GM21367 (cell line): ENCODE results near the gene ITGB6.

ENCODE experiments used
- ATAC-seq: cut with Tn5 transposase; IDR thresholded peaks from one replicate; pipeline ENCODE4 v1.9.1; 2021; ENCODE audit not compliant: unreplicated experiment

The ITGB6 gene

DNA sequence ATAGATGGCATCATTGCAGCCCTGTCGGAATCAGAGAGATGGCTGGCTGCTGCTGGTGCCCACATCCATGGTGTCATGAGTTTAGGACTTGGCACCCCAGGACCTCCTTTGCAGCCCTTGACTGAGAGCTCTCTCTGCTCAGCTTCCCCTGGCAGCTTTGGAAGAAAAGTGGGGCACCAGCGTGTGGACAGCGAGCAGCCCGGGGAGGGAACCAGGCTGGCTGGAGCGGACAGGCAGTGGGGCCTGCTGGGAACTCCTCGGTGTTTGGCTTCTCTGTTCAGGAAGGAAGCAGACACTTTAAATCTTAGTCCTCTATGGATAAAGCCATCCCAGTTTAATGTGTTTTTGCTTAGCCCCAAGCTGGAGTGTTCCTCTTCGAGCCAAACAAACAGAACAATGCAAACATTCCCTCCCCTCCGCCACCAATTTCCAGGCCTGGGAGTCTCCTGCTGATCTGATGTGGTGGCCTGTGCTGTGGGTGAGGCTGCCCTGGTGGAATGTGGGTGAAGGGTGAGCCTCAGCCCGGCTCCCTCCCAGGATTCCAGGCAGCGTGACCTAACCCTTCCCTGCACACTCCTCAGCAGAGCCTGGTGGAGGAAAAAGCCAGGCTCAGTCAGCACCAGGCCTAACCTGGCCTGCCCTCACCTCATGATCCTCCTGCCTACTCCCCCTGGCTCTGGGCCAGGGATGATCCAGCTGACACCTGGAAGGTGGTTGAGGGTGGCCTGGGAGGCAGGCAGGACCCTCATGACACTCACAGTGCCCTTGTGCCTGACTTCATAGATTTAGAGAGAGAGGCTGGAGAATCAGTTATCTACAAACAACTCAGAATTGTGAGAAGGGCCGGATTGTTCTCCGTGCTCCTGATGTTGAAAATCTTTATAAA lies 21.6 kb upstream of the ITGB6 start:
- ATAC-seq, result no peak

DNA sequence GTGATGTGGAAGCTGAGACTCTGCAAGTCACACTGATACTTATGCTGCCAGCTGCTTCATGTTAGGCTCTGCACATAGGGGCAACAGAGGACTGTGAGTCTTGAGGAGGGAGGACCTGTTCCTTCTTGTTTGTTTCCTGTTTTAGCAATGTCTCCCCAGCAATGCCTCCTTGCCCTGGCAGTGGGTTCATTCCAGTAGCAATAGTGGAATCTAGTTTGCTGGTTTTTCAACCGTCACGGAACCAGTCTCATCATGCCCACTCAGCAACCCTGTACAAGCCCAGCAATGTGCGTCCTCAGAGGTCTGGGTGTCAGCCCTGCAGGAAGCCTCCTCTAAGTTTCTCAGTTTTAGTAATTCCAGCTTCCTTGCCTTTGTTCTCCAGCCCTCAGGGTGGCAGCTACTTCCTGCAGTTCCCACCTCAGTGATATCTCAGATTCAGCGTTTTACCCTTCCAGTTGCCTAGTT lies 20.5 kb upstream of the ITGB6 start:
- ATAC-seq, result no peak

DNA sequence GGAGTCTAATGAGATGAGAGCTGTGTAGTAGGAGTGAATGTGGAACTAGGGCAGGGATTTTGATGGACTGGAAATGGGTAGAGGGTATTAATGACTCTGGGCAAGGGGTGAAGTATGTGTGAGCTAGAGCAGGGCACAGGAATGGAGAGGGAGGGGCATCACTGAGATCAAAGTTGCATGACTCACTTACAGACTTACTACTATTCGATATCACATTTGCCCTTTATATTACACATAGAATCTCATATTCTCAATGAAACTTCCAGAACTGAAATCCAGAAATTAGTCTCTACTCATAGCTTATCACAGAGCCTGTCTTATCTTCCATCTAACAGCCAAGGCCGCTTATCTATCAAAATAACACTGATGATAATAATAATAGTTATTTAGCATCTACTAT lies 20.0 kb upstream of the ITGB6 start:
- no peak for ATAC-seq

DNA sequence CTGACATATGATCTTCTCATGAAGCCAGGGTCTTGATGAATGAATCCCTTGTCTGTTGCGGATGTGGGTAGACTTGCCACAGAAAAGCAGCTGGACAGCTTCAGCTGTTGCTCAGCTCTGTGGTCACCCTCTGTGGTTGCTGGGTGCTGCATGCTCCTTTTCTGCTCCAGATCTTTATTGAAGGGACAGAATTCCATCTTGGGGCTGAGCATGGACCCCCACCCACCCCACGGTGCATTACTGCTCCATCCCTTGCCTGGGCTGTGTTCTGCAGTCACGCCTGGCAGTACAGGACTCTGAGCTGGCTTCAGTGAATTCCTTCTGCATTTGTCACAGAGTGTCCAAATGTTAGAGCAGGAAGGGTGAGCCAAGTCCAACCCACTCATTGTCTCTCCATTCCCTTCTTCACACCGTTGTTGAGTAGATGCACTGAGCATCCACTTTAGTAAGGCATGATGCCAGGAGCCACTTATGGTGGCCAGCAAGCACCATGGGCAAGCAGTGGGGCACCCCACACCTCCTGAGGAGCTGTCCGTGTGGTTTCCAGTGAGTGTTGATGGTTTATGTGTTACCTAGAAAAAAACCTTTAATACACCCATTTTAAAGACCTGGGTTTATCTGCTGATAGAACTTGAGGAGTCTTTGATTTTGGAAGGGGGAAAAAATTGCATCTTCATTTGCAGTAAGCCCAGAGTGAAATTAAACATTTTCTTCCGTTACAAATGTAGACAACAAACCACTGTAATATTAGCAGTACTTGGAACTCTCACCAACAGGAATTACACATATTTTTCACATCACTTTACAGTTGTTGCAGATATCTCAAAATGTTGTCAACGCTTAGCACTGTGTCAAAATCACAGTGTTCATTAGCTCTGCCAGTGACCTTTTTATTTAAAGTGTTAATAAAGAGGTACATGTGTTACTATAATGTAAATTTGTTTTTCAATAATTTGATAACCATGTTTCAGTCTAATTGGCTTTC lies 14.7 kb upstream of the ITGB6 start:
- ATAC-seq, result no peak

DNA sequence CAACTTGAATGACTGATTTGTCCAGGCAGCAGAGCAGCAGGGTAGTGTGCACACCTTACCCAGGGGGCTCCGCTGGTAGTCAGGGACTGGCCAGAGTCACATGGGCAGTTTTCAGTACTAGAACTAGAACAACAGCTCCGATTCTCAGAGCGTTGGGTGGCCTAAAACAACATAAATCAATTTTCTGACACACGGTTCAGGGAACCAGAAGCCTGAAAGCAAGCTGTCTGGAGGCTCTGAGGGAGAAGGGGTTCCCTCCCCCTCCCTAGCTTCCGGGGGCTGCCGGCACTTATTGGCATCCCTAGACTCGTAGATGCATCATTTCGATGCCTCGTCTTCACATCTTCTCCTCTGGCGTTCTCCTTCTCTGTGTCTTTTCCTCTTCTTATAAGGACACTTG lies 13.4 kb upstream of the ITGB6 start:
- no peak for ATAC-seq

DNA sequence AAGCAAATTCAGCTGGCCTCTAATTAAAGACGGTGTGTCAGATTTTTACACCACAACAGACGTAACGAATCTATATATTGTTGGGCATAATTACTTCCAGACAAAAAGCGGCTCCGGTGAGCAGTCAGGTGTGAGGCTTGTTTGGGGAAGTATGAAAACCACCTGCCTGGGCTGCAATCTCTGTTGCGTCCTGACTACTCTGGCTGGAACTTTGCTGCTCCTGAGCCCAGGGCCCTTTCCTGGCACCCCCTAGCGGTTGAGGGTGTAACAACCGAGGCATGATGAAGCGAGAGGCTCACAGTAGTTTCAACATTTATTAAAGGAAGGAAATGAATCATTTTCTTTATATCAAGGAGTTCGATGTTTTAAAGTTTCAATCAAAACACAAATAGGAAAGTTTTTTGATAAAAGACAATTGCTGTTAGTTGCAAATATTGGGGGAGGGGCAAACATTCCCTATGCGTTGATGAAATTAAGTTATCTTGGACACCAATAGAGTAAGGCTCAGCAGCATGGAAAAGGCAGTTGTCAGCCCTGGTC lies 10.6 kb upstream of the ITGB6 start:
- peak; percentile 95 for ATAC-seq

DNA sequence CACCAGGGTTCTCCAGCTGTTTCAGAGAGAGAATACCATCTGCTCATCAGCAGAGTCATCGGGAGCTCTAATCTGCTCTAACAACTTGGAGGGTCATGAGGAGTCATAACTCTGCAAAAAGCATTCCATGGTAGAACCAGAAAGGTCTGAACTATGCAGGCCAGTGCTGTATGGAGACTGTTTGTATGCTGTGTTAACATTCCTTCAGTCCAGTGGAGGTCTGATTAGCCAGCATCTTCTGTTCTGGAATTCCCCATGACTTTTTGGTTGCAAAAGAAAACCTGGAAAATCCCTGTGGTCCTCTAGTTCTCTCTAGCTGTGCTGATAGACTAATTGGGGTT lies 9.4 kb upstream of the ITGB6 start:
- ATAC-seq, result no peak

DNA sequence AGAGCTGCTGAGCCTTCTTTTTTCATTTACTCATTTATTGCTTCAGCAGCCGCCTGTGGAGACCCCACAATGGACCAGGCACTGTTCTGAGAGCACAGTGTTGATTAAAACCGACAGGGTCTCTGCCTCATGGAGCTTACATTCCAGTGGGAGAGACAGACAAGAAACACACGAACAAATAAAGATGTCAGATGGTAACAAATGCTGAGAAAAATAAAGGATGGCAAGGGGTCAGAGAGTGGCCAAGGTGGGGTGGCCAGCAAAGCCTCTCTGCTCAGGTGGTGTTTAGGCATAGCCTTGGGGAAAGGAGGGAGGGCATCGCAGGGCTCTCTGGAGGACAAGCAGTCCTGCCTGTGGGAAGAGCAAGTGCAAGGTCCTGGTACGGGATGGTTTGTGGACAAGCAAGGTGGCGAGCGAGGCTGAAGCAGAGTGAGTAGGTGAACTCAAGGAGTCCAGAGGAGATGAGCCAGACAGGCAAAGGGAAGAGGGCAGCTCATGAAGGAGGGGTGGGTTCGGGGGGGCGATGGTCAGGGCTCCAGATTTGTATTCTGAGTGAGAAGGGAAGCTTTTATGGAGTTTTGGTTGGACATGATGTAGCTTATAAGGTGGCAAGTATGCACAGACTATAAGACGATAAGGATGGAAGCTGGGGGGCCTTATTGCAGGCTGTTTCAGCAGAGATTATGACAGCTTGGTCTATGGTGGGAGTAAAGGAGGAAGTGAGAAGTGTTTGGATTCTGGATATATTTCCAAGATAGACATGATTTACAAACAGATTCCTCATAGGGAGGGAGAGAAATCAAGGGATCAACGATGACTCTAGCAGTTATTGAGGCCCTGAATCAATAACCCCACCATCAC lies 8.8 kb upstream of the ITGB6 start:
- ATAC-seq, result no peak

DNA sequence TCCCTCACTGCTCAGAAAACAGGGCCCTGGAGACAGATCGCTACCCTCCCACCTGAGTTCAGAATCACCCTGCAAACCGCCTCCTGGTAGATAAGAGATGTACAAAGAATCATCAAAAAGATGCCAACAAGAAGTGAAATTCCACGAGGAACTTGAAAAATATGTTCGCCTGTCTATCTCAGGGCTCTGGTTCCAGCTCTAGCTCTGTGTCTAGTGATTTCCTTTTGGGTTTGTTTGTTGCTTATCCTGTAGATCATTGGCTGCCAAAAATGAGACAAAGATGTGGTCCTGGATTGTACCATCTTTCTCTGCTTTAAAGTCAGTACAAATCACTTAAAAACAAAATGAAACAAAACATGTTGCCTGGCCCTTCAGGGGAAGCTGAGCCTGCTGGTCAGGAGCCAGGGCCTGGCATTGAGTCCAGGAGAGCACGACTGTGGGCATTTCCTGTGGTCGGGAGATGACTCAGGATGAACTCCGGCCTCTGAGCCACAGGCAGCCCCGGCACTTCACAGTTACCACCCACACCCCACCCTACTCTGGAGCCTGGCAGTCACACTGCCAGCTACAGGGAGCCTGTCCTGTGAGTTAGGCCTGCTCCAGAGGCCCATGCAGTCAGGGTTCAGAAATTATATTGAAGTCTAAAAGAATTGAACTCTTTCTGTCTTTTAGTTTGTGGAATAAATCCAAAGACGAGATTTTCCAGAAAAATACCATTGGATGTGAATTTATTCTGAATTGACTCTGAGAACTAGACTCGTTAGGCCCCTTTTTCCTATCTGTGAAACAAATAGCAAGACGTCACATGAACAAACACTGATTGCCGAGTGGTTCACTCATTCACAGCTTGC lies 8.0 kb upstream of the ITGB6 start:
- ATAC-seq, result no peak

DNA sequence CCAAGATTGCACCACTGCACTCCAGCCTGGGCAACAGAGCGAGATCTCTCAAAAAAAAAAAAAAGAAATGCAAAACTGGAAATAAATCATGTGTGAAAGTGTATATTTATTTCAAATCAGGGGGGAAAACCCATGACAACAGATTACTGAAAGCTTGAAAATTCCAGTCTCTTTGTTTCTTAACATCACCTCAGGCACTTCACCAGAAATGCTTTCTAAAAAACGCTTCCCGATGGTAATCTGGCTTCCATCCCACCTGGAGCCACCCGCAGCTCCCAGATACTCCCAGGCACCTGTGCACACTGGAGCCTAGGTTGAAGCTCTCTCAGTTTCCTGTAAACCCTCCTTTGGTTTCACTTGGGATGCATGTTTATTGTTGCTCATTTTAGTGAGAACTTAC lies 7.2 kb upstream of the ITGB6 start:
- ATAC-seq, result no peak

DNA sequence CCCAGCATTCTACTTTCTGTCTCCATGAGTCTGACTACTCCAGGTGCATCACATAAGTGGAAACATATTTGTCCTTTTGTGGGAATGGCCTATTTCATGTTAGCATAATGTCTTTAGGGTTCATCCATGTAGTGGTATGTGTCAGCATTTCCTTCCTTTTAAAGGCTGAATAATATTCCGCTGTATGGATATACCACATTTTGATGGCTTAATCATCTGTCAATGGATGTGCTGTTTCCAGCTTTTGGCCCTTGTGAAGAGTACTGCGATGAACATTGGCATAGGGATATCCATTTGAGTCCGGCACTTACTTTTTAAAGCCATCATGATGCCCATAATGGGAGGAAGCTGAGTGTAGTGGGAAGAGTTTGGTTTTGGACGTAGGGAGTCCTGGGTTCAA lies 6.4 kb upstream of the ITGB6 start:
- no peak for ATAC-seq

DNA sequence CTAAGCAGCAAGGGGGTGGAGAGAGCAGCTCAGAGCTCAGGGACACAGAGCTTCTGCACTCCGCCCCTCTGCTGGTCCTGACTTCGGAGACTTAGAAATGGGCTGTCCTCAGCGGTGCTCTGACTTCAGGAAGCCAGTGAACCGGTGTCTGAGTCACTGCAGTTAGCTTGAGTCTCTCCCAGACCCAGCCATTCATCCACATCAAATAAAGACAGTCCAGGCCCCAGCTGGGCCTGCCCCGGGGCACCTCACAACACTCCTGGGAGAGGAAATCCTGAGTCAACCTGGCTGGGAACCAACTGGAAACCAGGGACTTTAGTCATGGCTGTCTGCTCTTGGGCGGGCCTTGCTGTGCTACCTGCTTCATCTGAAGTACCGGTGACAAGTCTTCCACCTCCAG lies 5.4 kb upstream of the ITGB6 start:
- no peak for ATAC-seq

DNA sequence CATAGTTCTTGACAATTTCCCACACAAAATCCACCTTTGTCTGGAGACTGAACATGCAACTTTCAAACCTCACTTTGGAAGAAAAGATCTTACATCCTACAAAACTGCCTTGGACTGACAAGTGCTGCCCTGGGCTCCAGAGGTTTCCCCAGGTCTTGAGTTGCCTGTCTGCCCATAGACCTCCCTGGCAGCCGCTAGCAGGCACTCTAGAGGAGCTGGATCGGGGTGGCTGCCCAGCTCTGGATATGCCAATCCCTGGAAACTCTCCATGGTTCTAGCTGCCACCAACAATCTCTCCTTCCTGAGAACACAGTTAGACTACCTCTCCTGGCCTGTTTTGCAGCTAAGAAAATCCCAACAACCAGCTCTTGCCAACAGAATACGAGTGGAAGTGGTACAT lies 3.4 kb upstream of the ITGB6 start:
- ATAC-seq, result no peak

DNA sequence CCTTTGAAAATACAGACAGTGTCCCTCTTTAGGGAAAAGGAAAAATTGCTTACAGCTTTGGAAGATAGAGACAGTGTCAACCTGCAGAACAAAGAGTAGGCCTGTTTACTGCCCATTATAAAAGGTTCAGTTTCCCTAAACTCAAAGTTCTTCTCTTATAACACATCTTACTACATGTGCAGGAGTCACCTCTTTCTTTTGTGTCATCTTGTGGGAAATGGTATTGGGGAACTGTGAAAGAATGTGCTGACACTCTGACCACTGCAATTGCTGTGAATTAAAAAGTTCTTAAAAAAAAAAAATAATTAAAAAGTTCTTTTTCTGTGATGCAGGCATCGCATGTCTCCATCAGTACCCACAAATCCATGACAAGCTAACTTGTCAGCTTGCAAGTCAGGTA lies 2.9 kb upstream of the ITGB6 start:
- ATAC-seq, result no peak

DNA sequence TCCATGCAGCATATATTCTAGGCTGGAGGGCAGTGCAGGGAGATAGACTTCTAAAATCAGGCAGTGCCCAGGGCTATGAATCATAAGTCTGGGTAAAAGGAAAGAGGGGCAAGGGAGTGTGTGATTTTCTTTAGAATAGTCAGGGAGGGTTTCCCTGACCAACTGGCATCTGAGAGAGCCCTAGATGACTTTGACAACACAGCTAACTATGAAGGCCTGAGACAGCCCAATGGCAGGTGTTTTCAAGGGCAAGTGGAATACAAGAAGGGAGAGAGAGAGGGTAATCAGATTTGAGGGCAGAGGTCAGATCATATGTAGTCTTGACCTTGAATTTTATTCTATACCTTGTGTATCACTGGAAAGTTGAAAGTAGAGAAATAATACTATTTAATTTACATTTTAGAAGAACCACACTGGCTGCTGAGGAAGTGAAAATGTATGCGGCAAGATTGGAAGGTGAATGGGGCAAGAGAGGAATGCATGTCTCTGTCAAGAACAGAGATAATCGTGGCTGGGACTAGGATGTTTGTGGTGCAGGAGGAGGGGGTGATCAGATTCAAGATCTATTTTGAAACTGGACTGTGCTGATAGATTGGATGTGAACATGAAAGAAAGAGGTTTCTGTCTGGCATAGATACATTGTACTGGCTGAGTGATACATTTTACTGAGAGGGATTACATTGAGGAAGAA lies 1.9 kb upstream of the ITGB6 start:
- ATAC-seq, result peak; percentile 67

DNA sequence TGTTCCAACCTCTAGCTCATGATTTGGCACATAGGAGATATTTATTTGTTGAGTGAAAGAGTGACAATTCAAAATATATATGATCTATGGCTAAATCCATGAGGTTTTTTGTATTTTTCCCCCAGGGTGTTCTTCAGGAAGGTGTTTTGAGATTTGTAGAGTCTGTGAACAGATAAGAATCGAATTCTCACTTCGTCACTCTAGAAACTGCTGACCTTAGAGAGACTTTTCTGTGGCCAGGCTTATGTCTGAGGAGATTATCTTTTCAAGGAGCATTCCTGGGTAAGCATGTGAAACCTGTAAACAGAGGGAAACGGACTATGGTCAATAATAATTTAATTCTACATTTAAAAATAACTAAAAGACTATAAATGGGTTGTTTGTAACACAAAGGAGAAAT lies 849 bp upstream of the ITGB6 start:
- ATAC-seq, result no peak

DNA sequence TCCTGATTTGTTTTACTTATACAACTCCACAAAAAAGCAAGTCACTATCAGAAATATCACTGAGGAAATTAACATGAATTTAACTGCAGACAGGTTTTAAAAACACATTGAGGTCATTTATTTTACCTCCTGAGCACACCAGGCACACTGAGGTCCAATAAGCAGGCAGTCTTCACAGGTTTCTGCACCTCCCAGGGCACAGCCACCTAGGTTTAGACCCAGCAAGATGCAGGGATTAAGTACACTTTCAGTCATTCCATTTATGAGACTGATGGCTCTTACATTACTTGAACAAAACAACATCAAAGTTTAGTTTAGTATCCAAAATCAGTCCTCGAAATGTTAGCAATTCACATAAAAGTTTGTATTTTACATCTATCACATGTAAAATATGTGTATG lies 1.0 kb downstream of the ITGB6 start:
- ATAC-seq, result no peak

DNA sequence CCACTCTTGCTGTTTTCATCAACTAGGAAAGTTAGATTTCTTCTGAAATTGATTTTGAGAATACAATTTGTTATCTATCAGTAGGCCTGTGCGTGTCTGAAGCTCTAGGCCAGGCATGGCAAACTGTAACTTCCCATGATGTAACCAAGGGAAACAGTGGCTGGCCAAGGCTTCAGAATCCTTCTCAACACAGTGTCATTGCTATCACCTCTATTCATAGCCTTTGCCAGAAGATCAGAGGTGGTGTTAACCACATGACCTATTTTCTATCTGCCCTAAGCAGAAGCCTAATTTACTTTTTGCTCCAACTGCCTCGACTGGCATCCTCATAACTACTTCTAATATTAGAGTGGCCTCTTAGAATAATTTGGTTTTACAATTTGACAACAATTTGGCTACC lies 2.5 kb downstream of the ITGB6 start:
- no peak for ATAC-seq

DNA sequence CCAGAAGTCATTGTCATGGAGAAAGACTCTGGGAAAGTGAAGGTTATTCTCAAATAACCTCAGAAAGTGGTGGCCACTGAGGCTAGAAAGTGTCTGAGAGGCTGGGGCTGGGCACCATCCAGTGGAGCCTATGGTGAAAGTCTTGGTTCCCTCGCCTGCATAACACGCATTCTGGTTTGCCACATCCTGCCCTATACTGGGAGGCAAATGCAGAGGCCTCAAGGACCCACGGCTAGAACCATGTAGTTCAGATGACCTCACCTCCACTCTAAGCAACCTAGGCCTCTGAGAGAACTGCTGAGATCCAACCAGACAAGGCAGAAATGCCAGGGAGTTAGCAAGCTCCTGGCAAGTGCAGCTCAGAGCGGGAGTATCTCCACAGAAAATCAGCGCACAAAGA lies 5.1 kb downstream of the ITGB6 start:
- ATAC-seq, result no peak
